Natural killer cell (primary cell): Measurements from ENCODE around the gene CPZ. TPM values are rescaled to one million over a fixed set of nuclear protein-coding genes. Genes with fewer than 3 reads are reported as not detected.

ENCODE experiments used
- ATAC-seq, 3 donors: fragments of 150-1000 bp in 2 of 3; fragments of 200-7000 bp in 1 of 3; cut with Tn5 transposase; 1 replicate in 1 of 3; 2 replicates in 2 of 3; pipeline ENCODE4 v1.10.0; 2021; ENCODE audit warnings: mild to moderate bottlenecking in 2 of 3, moderate library complexity in 2 of 3
- DNase-seq, 2 donors: peaks; one replicate each; pipeline versions ENCODE4 v3.0.0 to v3.0.0-alpha.2; 2013 to 2021; ENCODE audit warnings: mixed read lengths in 1 of 2
- H3K27ac ChIP-seq: one replicate; pipeline ENCODE4 v1.5.1; 2013; ENCODE audit warnings: mild to moderate bottlenecking, low read length
- H3K27me3 ChIP-seq: one replicate; pipeline ENCODE4 v1.6.1; 2013; ENCODE audit warnings: low read length; ENCODE audit not compliant: control insufficient read depth, insufficient read depth
- H3K36me3 ChIP-seq: one replicate; pipeline ENCODE4 v1.6.1; 2013; ENCODE audit warnings: low read length; ENCODE audit not compliant: control insufficient read depth, insufficient read depth
- H3K4me1 ChIP-seq: one replicate; pipeline ENCODE4 v1.6.1; 2013; ENCODE audit warnings: low read length; ENCODE audit not compliant: control insufficient read depth, insufficient read depth
- H3K4me3 ChIP-seq: one replicate; pipeline ENCODE4 v1.5.1; 2013; ENCODE audit warnings: low read length
- H3K9me3 ChIP-seq: one replicate; pipeline ENCODE4 v1.6.1; 2013; ENCODE audit warnings: low read length; ENCODE audit not compliant: control insufficient read depth, insufficient read depth
- H3K27ac Mint-ChIP-seq, 2 donors: one replicate each; pipeline ENCODE4 v1.8.0; 2022; ENCODE audit warnings: mild to moderate bottlenecking in 2 of 2, mixed read lengths in 2 of 2, moderate library complexity in 1 of 2
- H3K27me3 Mint-ChIP-seq, 2 donors: one replicate each; pipeline ENCODE4 v1.8.0; 2022; ENCODE audit warnings: low read depth in 2 of 2, mixed read lengths in 2 of 2
- H3K36me3 Mint-ChIP-seq: one replicate; pipeline ENCODE4 v1.8.0; 2022; ENCODE audit warnings: mixed read lengths
- H3K4me1 Mint-ChIP-seq, 2 donors: one replicate each; pipeline ENCODE4 v1.8.0; 2022; ENCODE audit warnings: mixed read lengths in 2 of 2
- H3K4me3 Mint-ChIP-seq: one replicate; pipeline ENCODE4 v1.8.0; 2022; ENCODE audit warnings: mild to moderate bottlenecking, moderate library complexity, mixed read lengths
- H3K9me3 Mint-ChIP-seq, 2 donors: one replicate each; pipeline ENCODE4 v1.8.0; 2022; ENCODE audit warnings: mixed read lengths in 2 of 2
- CTCF ChIP-seq: fragments of 200-600 bp; IDR thresholded peaks from one replicate; pipeline ENCODE4 v1.8.0; 2022; ENCODE audit warnings: antibody characterized with exemption
- WGBS: methylation state at CpG from one replicate; pipeline ENCODE4 v1.1.7; 2013; ENCODE audit warnings: missing lambda C conversion rate; ENCODE audit not compliant: insufficient coverage; 5-methylcytosine and 5-hydroxymethylcytosine counted together
- intact Hi-C: fragments of 100-400 bp; cut with micrococcal nuclease; formaldehyde crosslinking; loops from one replicate; pipeline ENCODE4 v1.14.2; 2022
- total RNA-seq, 4 donors: library from RNA; stranded (reverse); fragments of 120-200 nt in 1 of 4; gene quantifications; one replicate each; pipeline versions ENCODE4 v1.2.3 to v1.2.4, GENCODE V29; 2013 to 2022

CPZ gene
- total RNA-seq, 3 donors from 2014 or later (not counting 1 experiment from before 2014, with no cell fraction given), result not detected

GRCh38 chr4:8556341-8557150 lies 36.0 kb upstream of the CPZ start:
- no peaks in the 10 kb centered on the region for H3K9me3 Mint-ChIP-seq
- TF ChIP-seq CTCF, result no peak
- 91% methylated on average over 17 of the region's 17 CpGs for WGBS

GRCh38 chr4:8557151-8558076 lies 35.2 kb upstream of the CPZ start:
- TF ChIP-seq CTCF, result no peak
- Histone ChIP-seq H3K27me3 (no peaks in the 10 kb centered on the region), H3K9me3 (no peaks in the 10 kb centered on the region), H3K36me3 (no peaks in the 10 kb centered on the region), H3K4me3 (no peak overlapping the region), H3K4me1 (no peaks in the 10 kb centered on the region), H3K27ac (no peak overlapping the region)
- DNase-seq (no peak), ATAC-seq (no peak)
- Mint-ChIP-seq H3K27me3 (no peaks in the 10 kb centered on the region), H3K9me3 (no peaks in the 10 kb centered on the region), H3K36me3 (no peaks in the 10 kb centered on the region), H3K4me1 (no peaks in the 10 kb centered on the region), H3K27ac (no peak overlapping the region), H3K4me3 (no peak overlapping the region)
- 80% methylated on average over 20 of the region's 21 CpGs for WGBS
- intact Hi-C loops, result no loop called here

More at GRCh38 chr4:8556341-8557150, 36.0 kb upstream of the CPZ start:
- Histone ChIP-seq H3K36me3 (no peaks in the 10 kb centered on the region), H3K27me3 (no peaks in the 10 kb centered on the region), H3K4me3 (no peak overlapping the region), H3K4me1 (no peaks in the 10 kb centered on the region), H3K9me3 (no peaks in the 10 kb centered on the region), H3K27ac (no peak overlapping the region)
- no peak overlapping the region for H3K4me3 Mint-ChIP-seq
- no peak for ATAC-seq
- H3K36me3 Mint-ChIP-seq, result no peaks in the 10 kb centered on the region
- DNase-seq, result no peak
- intact Hi-C loops, result no loop called here
- H3K4me1 Mint-ChIP-seq, result no peaks in the 10 kb centered on the region
- no peaks in the 10 kb centered on the region for H3K27me3 Mint-ChIP-seq
- no peak overlapping the region for H3K27ac Mint-ChIP-seq

- no peak for DNase-seq
- no peak overlapping the region for H3K4me3 Mint-ChIP-seq
- no peaks in the 10 kb centered on the region for H3K9me3 Mint-ChIP-seq
- 86% methylated on average over 20 of the region's 21 CpGs for WGBS
- no peaks in the 10 kb centered on the region for H3K36me3 Mint-ChIP-seq
- intact Hi-C loops, result no loop called here
- no peak for TF ChIP-seq CTCF
- Histone ChIP-seq H3K4me1 (no peaks in the 10 kb centered on the region), H3K27ac (no peak overlapping the region), H3K9me3 (no peaks in the 10 kb centered on the region), H3K27me3 (no peaks in the 10 kb centered on the region), H3K36me3 (no peaks in the 10 kb centered on the region), H3K4me3 (no peak overlapping the region)
- no peaks in the 10 kb centered on the region for H3K4me1 Mint-ChIP-seq
- H3K27me3 Mint-ChIP-seq, result no peaks in the 10 kb centered on the region
- ATAC-seq, result no peak
- H3K27ac Mint-ChIP-seq, result no peak overlapping the region
Measured at GRCh38 chr4:8558080-8558960, 34.2 kb upstream of the CPZ start.
